Activated CD8-positive, alpha-beta T cell treated with anti-CD3 and anti-CD28 coated beads for 36 hours (primary cell): ENCODE data around the gene TGFB3. TPM values are rescaled to one million over a fixed set of nuclear protein-coding genes. Genes with fewer than 3 reads are reported as not detected.

Experiments
- ATAC-seq: fragments of 200-7000 bp; cut with Tn5 transposase; one replicate; pipeline ENCODE4 v1.10.0; 2021; ENCODE audit warnings: mild to moderate bottlenecking, moderate library complexity
- CTCF ChIA-PET: fragments of 350-600 bp; sonication (Branson Sonifier 250); formaldehyde crosslinking; loops from one replicate; lab custom pipeline; 2021; ENCODE audit warnings: antibody characterized with exemption; lab: Charles Lee
- POLR2A ChIA-PET: fragments of 350-600 bp; sonication (Branson Sonifier 250); formaldehyde crosslinking; loops from one replicate; lab custom pipeline; 2021; ENCODE audit warnings: antibody characterized with exemption; lab: Charles Lee
- DNase-seq: peaks from one replicate; pipeline ENCODE4 v3.0.0-alpha.2; 2020
- H3K27ac Mint-ChIP-seq: one replicate; pipeline ENCODE4 v1.8.0; 2021; ENCODE audit warnings: mild to moderate bottlenecking, mixed read lengths
- H3K27me3 Mint-ChIP-seq: one replicate; pipeline ENCODE4 v1.8.0; 2021; ENCODE audit warnings: mixed read lengths
- H3K36me3 Mint-ChIP-seq: one replicate; pipeline ENCODE4 v1.8.0; 2021; ENCODE audit warnings: low read depth, mixed read lengths
- H3K4me1 Mint-ChIP-seq: one replicate; pipeline ENCODE4 v1.8.0; 2021; ENCODE audit warnings: low read depth, mixed read lengths
- H3K4me3 Mint-ChIP-seq: one replicate; pipeline ENCODE4 v1.8.0; 2021; ENCODE audit warnings: mild to moderate bottlenecking, moderate library complexity, mixed read lengths
- H3K9me3 Mint-ChIP-seq: one replicate; pipeline ENCODE4 v1.8.0; 2021; ENCODE audit warnings: mixed read lengths
- CTCF ChIP-seq: fragments of 200-600 bp; IDR thresholded peaks from one replicate; pipeline ENCODE4 v1.8.0; 2022; ENCODE audit warnings: antibody characterized with exemption, mild to moderate bottlenecking
- intact Hi-C: fragments of 100-400 bp; cut with micrococcal nuclease; formaldehyde crosslinking; loops from one replicate; pipeline ENCODE4 v1.10.0; 2022
- total RNA-seq, 2 experiments: library from RNA; stranded (reverse); gene quantifications; one replicate each; pipeline ENCODE4 v1.2.3, GENCODE V29; 2021

The TGFB3 gene
- total RNA-seq, 2 experiments from 2014 or later: 3.4 to 4.2 TPM

DNA sequence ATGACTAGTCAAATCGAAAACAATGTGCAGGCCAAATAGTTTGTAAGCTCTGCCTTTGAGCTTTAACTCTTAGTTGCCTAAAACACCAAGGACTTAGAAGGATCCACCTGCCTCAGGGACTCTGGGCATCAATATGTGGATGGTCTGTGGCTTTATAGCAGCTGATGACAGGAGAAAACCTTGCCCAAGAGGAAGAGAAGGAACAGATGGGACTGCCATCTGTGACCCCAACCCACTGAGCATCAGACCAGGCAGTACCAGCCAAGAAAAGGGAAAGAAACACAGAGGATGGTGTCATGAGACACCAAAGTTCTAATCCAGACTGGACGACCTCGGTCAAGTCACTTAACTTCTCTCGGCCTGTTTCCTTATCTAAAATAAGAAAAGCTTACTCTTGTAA is 12.7 kb downstream of the TGFB3 start:
- TF ChIP-seq CTCF: no peak
- H3K4me1 Mint-ChIP-seq: no peaks in the 10 kb centered on the region
- no peaks in the 10 kb centered on the region for H3K36me3 Mint-ChIP-seq
- H3K9me3 Mint-ChIP-seq: no peaks in the 10 kb centered on the region
- ChIA-PET POLR2A (interaction anchor here (1.1 to 1.2 kb wide), 2 partner anchors 82 to 306 kb away, joined by 3 to 4 read pairs; no protein-coding TSS in a partner anchor), CTCF (interaction anchor here (1.0 to 4.7 kb wide), 3 partner anchors 10 to 63 kb away, joined by 4 to 16 read pairs (median 8); no protein-coding TSS in a partner anchor)
- H3K4me3 Mint-ChIP-seq: no peak overlapping the region
- no peak for ATAC-seq
- H3K27ac Mint-ChIP-seq: no peak overlapping the region
- intact Hi-C loops: no loop called here
- H3K27me3 Mint-ChIP-seq: no peaks in the 10 kb centered on the region
- DNase-seq: no peak

GRCh38 chr14:75968456-75968855 is 13.3 kb downstream of the TGFB3 start:
- intact Hi-C loops: no loop called here
- H3K4me3 Mint-ChIP-seq: no peak overlapping the region
- no peaks in the 10 kb centered on the region for H3K9me3 Mint-ChIP-seq
- no peak for TF ChIP-seq CTCF
- no peaks in the 10 kb centered on the region for H3K27me3 Mint-ChIP-seq
- H3K27ac Mint-ChIP-seq: no peak overlapping the region
- no peaks in the 10 kb centered on the region for H3K4me1 Mint-ChIP-seq
- ATAC-seq: no peak
- ChIA-PET POLR2A (interaction anchor here (1.2 kb wide), 1 partner anchor 82 kb away, joined by 4 read pairs; no protein-coding TSS in a partner anchor), CTCF (interaction anchor here (1.8 to 4.7 kb wide), 2 partner anchors 10 to 62 kb away, joined by 8 to 16 read pairs; no protein-coding TSS in a partner anchor)
- no peaks in the 10 kb centered on the region for H3K36me3 Mint-ChIP-seq
- no peak for DNase-seq

DNA sequence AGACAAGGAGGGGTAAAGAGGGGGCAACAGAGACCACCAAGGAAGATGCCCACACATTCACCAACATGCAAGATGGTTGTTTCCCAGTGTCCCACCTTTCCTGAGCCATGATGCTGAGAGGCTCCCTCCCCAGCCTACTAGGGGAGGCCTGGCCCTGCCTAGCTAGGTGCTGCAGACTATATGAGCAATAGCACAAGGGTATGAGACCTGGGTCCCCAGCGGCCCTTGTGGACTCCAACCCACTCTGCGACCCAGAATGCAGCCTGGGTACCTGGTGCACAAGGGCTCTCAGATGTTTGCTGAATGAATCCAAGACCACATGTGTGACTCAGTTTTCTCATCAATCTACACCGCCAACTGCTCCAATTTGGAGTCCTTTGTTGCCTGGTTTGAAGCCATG is 13.9 kb downstream of the TGFB3 start:
- H3K4me3 Mint-ChIP-seq: no peak overlapping the region
- intact Hi-C loops: no loop called here
- H3K36me3 Mint-ChIP-seq: no peaks in the 10 kb centered on the region
- H3K9me3 Mint-ChIP-seq: no peaks in the 10 kb centered on the region
- ChIA-PET CTCF (interaction anchor here (1.2 to 4.7 kb wide), 2 partner anchors 15 to 61 kb away, joined by 3 to 16 read pairs; no protein-coding TSS in a partner anchor), POLR2A (interaction anchor here (1.2 kb wide), 1 partner anchor 81 kb away, joined by 4 read pairs; no protein-coding TSS in a partner anchor)
- no peak overlapping the region for H3K27ac Mint-ChIP-seq
- H3K27me3 Mint-ChIP-seq: no peaks in the 10 kb centered on the region
- TF ChIP-seq CTCF: no peak
- no peaks in the 10 kb centered on the region for H3K4me1 Mint-ChIP-seq
- DNase-seq (no peak), ATAC-seq (no peak)

GRCh38 chr14:75961662-75962061 is 20.1 kb downstream of the TGFB3 start:
- Mint-ChIP-seq H3K27me3 (no peaks in the 10 kb centered on the region), H3K9me3 (no peaks in the 10 kb centered on the region), H3K4me3 (no peak overlapping the region), H3K4me1 (no peaks in the 10 kb centered on the region), H3K27ac (no peak overlapping the region), H3K36me3 (peaks cover 3% of the 10 kb centered on the region)
- CTCF ChIA-PET: no interaction called here
- ATAC-seq (no peak), DNase-seq (no peak)
- intact Hi-C loops: no loop called here
- POLR2A ChIA-PET: no interaction called here
- no peak for TF ChIP-seq CTCF

- no peak for ATAC-seq
- Mint-ChIP-seq H3K9me3 (no peaks in the 10 kb centered on the region), H3K4me1 (no peaks in the 10 kb centered on the region), H3K27ac (no peak overlapping the region), H3K27me3 (no peaks in the 10 kb centered on the region), H3K4me3 (no peak overlapping the region), H3K36me3 (peaks cover 3% of the 10 kb centered on the region)
- ChIA-PET CTCF (interaction anchor here (0.7 to 1.2 kb wide), 2 partner anchors 9 to 251 kb away, joined by 3 read pairs; no protein-coding TSS in a partner anchor), POLR2A (no interaction called here)
- intact Hi-C loops: no loop called here
- TF ChIP-seq CTCF: no peak
- no peak for DNase-seq
Measured at GRCh38 chr14:75960231-75960630, 21.6 kb downstream of the TGFB3 start.
